ENCODE data around the gene CTTNBP2NL. TPM values are rescaled to one million over a fixed set of nuclear protein-coding genes. Genes with fewer than 3 reads are reported as not detected.

Gene CTTNBP2NL
- polyA plus RNA-seq, 1 experiment = 17.2 TPM

DNA sequence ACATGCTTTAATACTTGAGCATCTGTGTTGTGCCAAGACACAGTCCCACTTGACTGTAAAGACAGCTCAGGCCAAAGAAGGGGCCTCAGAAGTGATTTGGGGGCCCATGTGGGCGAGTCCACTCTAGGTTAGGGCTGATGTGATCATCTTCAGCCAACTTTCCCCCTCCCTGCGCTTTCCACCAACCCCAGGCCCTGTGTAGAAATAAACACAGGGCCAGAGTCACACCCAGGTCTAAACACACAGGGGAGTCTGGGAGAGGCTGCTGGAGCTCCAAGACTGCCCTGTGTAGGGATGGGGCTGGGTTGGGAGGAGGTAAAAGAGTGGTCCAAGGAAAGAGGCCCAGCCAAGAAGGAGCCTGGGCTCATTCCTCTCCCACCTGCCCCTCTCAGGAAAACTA, 110.3 kb downstream of the CTTNBP2NL start:
- CTCF ChIA-PET = interaction anchor here (1.5 kb wide), 1 partner anchor 108 kb away, joined by 5 read pairs; no protein-coding TSS in a partner anchor
- H3K4me3 ChIP-seq (ENCODE audit: low read depth, low read length) = no peak overlapping the region
- H3K27me3 ChIP-seq (ENCODE audit: control insufficient read depth, insufficient read depth, low read length) = peaks cover 1% of the 10 kb centered on the region
- no peaks in the 10 kb centered on the region for H3K36me3 ChIP-seq (ENCODE audit: control insufficient read depth, insufficient read depth, low read length)
- DNase-seq (ENCODE audit: low read depth) = no peak
- POLR2A ChIA-PET = no interaction called here
- TF ChIP-seq, protein P1, sequence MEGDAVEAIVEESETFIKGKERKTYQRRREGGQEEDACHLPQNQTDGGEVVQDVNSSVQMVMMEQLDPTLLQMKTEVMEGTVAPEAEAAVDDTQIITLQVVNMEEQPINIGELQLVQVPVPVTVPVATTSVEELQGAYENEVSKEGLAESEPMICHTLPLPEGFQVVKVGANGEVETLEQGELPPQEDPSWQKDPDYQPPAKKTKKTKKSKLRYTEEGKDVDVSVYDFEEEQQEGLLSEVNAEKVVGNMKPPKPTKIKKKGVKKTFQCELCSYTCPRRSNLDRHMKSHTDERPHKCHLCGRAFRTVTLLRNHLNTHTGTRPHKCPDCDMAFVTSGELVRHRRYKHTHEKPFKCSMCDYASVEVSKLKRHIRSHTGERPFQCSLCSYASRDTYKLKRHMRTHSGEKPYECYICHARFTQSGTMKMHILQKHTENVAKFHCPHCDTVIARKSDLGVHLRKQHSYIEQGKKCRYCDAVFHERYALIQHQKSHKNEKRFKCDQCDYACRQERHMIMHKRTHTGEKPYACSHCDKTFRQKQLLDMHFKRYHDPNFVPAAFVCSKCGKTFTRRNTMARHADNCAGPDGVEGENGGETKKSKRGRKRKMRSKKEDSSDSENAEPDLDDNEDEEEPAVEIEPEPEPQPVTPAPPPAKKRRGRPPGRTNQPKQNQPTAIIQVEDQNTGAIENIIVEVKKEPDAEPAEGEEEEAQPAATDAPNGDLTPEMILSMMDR (IDR thresholded peaks at IDR 0.05; ENCODE audit: insufficient read depth, low read depth, low read length) = no peak

DNA sequence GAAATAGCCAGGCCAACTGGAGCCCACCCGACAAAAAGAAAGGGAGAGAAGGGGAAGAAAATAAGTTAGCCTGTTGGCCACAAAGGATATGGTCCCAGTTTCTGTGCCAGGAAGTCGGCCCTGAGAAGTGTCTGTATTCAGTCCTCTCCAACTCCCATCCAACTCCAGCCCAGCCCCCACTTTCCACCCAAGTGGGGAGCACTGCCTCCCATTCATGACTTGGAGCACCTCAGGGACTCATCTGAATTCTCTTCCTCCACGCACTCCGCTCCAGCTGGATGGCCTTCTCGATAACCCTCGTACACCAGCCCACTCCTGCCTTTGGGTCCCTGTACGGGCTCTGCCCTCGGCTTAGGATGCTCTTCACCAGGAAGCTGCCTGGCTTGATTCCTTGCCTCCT, 110.7 kb downstream of the CTTNBP2NL start:
- ChIA-PET POLR2A (no interaction called here), CTCF (no interaction called here)
- peaks cover 1% of the 10 kb centered on the region for H3K27me3 ChIP-seq (ENCODE audit: control insufficient read depth, insufficient read depth, low read length)
- TF ChIP-seq, protein P1 (IDR thresholded peaks at IDR 0.05; ENCODE audit: insufficient read depth, low read depth, low read length) = no peak
- no peak for DNase-seq (ENCODE audit: low read depth)
- no peak overlapping the region for H3K4me3 ChIP-seq (ENCODE audit: low read depth, low read length)
- no peaks in the 10 kb centered on the region for H3K36me3 ChIP-seq (ENCODE audit: control insufficient read depth, insufficient read depth, low read length)

DNA sequence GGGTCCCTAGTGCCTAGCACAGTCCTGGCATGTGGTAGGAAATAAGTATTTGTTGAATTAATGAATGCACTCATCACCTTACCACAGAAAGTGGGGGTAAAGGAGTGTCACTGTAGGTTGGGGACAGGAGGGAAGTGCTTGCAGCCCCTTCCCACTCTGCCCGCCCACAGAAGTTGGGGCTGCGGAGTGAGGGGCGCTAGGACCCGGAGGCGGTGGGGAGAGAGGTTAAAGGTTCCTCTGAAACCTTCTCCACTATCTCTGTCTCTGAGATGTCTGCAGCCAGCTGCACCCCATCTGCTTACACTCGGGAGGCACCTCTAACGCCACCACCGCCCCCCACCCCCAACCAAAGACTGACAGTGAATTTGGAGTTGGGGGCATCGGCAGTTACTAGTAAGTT, 111.3 kb downstream of the CTTNBP2NL start:
- H3K36me3 ChIP-seq (ENCODE audit: control insufficient read depth, insufficient read depth, low read length) = no peaks in the 10 kb centered on the region
- DNase-seq (ENCODE audit: low read depth) = no peak
- peaks cover 1% of the 10 kb centered on the region for H3K27me3 ChIP-seq (ENCODE audit: control insufficient read depth, insufficient read depth, low read length)
- ChIA-PET CTCF (interaction anchor here (1.3 kb wide), 1 partner anchor 117 kb away, joined by 3 read pairs; no protein-coding TSS in a partner anchor), POLR2A (no interaction called here)
- TF ChIP-seq, protein P1 (IDR thresholded peaks at IDR 0.05; ENCODE audit: insufficient read depth, low read depth, low read length) = no peak
- H3K4me3 ChIP-seq (ENCODE audit: low read depth, low read length) = no peak overlapping the region

DNA sequence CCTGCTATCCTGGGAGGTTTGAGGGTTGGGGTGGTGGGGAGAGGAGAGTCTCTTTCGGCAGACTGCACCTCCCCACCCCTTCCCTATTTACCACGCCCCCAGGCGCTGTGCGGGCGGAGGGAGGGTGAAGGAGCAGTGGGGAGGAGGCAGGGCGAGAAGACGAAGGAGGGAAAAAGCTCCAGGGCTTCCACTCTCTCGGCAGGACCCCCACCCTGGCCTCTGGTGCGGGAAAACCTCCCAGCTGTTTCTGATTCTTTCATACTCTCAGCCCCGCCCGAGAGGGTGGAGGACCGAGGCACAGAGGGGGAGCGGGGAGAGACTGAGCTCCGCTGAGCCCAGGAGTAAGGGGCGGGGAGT, 111.9 kb downstream of the CTTNBP2NL start:
- H3K27me3 ChIP-seq (ENCODE audit: control insufficient read depth, insufficient read depth, low read length) = peaks cover 1% of the 10 kb centered on the region
- CTCF ChIA-PET = interaction anchor here (0.6 to 1.7 kb wide), 4 partner anchors 82 to 1352 kb away, joined by 3 to 5 read pairs (median 3); no protein-coding TSS in a partner anchor
- no peaks in the 10 kb centered on the region for H3K36me3 ChIP-seq (ENCODE audit: control insufficient read depth, insufficient read depth, low read length)
- POLR2A ChIA-PET = no interaction called here
- no peak for DNase-seq (ENCODE audit: low read depth)
- TF ChIP-seq, protein P1 (IDR thresholded peaks at IDR 0.05; ENCODE audit: insufficient read depth, low read depth, low read length) = no peak
- H3K4me3 ChIP-seq (ENCODE audit: low read depth, low read length) = peak overlapping the region; percentile 46

DNA sequence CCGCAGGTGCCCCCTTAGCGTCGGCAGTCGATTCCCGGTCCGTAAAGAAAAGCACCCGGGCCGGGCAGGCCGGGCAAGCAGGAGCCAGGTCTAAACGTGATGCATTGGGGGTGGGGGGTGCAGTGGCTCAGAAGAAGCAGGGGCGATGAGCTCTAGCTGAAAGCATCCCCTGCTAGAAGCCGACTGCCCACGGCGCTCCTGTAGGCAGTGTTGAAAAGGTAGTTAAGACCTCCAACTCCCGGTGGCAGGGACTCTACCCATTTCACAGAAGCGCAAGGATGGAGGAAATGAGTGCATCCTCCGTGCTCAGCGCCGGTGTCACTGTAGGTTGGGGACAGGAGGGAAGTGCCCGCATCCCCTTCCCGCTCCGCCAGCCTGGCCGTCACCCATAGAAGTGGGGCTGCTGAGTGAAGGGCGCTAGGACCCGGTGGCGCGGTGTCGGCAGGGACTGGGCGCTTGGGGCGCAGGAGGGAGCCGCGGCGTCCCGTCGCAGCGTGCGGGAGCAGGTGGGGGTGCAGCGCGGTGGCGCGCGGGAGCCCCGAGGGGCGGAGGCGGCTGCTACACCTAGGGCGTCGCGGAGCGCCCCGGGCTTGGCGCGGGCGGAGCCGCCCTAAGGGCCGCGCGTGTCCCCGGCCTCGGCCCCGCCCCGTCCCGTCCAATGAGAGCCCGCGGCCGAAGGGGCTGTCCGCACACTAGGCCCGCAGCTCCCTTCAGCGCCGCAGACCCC, 112.4 kb downstream of the CTTNBP2NL start, which contains the start of gene WNT2B:
WNT2B (plus strand) TSS at position 688 of the 727 bp plus-strand sequence. CDS start 298 bp downstream, outside the sequence.
- no peaks in the 10 kb centered on the region for H3K36me3 ChIP-seq (ENCODE audit: control insufficient read depth, insufficient read depth, low read length)
- peak within 1 kb of the TSS; percentile 46 for H3K4me3 ChIP-seq (ENCODE audit: low read depth, low read length)
- POLR2A ChIA-PET = no interaction called here
- TF ChIP-seq, protein P1 (IDR thresholded peaks at IDR 0.05; ENCODE audit: insufficient read depth, low read depth, low read length) = no peak
- DNase-seq (ENCODE audit: low read depth) = no peak
- CTCF ChIA-PET = interaction anchor here (0.6 to 1.7 kb wide), 4 partner anchors 82 to 1351 kb away, joined by 3 to 5 read pairs (median 3); no protein-coding TSS in a partner anchor
- H3K27me3 ChIP-seq (ENCODE audit: control insufficient read depth, insufficient read depth, low read length) = peaks cover 1% of the 10 kb centered on the region

Data from BJ (cell line).